ENCODE results near the gene TMEM44.

TMEM44 gene

DNA sequence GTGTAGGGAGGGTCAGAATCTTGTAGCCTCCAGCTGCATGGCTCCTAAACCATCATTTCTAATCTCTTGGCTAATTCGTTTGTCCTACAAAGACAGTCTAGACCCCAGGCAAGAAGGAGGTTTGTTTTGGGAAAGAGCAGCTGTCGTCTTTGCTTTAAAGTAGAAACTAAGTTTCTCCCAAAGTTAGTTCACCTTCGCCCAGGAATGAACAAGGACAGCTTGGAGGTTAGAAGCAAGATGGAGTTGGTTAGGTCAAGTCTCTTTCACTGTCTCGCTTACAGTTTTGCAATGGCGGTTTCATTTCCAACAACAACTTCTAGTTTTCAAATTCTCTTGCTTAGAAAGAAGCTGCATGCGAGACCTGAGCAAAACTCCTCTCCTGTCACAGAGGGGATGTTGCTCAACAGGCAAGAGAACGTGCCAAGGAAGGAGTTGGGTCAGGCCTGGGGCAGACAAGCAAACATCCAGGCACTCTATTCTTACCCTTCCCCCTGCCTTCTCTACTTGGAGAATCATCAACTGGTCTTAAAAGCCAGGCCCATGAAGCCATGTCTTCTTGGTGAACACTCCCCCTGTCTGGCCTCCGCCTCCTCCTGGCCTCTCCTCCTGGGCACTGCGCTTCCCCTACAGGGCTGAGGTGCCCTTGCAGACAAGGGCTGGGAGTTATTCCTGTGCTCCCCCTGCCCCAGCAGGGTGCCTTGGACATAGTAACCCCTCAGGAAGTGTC is 57.6 kb downstream of the TMEM44 start:
- no peak for DNase-seq

DNA sequence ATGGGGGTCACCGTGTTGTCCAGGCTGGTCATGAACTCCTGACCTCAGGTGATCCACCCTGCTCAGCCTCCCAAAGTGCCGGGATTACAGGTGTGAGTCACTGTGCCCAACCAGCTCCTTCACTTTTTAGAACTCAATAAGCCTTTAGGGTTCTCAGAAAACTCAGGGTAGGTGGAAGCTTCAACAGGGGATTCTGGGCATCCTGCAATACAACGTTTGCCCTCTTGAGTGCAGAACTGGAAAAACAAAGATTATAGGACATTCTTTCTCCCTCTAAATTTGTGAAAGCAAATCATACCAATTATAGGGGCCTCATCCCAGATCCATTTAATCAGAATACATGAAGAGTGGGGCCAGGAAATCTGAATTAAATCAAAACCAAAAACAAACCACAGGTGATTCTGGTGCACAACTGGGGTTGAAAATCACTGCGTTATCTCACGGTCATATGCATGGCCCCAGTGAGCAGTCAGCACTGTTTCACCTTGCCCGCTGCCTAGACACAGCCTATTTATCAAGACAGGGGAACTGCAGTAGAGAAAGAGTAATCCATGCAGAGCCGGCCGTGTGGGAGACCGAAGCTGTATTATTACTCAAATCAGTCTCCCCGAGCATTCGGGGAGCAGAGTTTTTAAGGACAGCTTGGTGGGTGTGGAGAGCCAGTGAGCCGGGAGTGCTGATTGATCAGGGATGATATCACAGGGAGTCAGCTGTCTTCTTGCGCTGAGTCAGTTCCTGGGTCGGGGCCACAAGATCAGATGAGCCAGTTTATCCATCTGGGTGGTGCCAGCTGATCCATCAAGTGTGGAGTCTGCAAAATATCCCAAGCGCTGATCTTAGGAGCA is 58.4 kb downstream of the TMEM44 start:
- no peak for DNase-seq

DNA sequence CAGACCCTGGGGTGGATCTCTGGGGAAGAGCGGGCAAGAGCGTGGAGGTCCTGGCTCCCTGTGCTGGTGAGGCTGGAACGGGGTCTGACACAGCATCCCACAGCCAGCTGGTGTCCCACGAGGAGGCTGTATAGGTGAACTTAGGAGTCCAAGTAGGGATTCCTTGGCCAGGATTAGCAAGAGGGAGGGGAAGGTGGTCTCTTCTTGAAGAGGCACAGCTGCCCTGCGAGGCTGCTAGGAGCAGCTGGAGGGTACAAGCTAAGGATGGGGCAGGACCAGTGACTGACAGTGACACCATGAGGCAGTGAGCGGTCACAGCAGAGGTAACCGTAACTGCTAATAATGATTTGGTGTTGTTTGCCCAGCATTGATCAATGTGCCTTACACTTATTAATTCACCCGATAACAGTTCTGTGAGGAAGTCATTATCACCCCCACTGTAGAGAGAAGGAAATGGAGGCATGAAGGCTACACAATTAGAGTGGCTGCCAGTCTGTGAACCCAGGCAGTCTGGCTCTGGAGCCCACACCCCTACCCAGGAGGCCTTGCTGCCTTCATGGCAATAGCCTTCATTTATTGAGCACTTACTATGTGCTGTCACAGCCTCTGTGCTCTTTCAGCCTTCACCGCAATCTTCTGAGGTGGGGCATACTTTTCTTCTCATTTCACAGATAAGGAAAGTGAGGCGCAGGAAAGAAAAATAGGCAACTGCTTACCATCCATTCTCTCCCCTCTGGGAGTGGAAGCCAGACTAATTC is 59.4 kb downstream of the TMEM44 start:
- DNase-seq, result no peak

DNA sequence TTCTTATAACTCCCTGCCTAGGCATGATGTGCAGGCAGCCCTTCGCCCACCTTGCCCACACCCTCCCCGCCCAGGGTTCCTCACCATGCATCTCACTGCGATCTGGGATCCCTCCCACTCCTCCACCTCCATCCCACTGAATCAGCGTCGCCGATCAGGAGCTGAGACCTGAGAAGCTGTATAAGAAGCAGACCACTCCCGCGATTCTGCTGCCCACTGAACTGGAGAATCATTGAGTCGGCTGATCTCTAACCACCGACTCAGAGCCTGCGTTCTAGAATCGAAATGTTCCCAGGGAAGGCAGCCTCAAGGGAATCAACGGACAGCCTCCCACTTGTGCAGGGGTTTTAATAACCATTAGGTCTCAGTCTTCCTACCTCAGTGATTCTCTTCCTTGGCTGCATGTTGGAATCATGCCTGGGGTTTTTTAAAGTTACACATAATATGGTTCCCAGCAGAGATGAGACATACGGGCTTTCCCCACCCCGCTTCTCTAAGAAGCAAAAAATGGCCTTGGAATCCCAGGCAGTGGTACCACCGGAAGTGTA is 60.2 kb downstream of the TMEM44 start:
- no peak for DNase-seq

DNA sequence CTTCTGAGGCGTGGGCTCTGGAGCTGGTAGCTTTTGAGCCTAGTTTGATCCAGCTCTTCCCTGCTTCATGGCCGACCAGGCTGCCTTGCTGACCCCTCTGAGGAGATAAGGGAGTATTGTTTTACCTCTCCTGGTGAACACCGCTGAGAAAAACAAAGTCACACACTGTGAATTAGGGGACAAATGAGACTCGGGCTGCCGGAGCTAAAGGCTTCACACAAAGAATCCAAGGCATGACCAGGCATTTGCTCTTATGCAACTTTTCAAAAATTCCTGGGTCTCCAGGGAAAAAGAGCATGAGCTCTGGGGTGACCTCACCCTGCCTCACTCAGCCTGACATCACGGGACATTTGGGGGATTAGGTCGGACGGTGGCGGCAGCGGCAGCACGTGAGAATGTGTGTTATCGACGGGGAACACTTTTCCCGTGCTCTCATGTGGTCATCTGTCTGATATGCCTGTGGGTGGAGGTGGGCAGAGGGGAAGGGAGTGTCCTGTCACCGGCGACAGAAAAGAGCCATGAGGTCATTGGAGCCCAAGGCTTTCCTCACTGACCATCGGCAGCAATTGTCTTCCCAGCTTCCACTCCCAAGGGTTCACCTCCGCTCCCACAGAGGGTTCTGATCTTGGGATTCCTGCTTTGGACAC is 61.0 kb downstream of the TMEM44 start:
- no peak for DNase-seq

DNA sequence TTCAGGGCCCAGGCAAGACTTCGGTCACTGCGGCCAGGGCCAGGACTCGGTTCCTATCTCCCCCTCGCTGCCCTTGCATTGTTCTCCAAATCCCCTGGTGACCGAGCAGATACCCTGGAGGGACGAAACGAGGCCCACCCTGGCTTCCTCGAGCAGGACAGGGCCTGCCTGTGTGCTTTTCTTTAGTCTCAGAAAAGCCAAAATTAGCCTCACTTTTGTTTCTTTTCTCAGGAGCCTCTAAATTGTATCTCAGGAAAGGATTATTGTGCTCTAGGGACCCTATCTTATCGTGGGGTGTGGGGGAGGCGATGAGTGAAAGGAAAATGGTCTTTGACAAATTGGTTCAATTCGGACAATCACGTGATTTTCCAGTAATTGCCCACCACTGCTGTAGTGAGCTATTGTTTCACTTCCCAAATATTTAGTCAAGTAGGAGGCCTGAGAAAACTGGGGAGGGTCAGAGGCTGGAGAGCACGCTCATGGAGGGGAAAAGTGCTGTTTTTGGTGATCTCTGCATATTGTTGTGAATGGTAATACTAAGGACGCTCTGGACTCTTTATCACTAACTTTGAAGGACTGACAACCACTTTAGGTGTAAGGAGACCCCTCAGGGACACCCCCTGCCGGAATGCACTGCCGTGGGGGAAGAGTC is 61.6 kb downstream of the TMEM44 start:
- DNase-seq, result no peak

DNA sequence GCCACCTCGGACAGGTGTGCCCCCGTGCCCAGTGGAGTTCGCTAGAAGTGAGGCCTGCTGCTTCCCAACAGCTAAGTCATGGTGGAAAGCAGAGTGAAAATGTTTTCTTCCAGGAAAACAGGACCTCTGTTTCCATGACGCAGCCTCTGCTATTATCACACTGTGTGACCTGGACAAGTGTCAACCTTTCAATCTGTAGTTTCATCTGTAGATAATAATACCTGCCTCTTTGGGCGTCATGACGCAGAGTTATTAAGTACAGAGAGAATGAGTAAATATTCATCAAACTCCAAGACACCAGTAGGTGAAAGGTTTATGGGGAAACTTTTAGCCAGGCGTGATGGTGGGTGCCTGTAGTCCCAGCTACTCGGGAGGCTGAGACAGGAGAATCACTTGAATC is 62.3 kb downstream of the TMEM44 start:
- DNase-seq, result no peak

DNA sequence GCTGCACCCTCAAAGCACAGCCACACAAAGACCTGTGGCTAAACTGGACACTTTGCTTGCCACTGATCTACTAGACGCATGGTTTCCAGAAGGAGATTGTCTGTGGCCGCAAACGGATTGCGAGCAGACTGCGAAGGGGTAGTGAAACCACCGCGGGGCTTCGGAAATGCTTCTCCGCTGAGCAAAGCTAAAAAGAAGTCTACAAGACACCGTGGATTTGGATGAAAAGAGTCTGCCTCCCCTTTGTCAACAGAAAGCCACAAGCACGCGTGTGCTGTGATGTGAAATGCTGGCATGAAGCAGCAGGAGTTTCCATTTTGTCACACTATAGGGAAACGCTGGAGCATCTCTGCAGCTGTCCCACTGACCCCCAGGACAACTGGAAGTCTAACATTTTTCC is 63.0 kb downstream of the TMEM44 start:
- DNase-seq, result no peak

DNA sequence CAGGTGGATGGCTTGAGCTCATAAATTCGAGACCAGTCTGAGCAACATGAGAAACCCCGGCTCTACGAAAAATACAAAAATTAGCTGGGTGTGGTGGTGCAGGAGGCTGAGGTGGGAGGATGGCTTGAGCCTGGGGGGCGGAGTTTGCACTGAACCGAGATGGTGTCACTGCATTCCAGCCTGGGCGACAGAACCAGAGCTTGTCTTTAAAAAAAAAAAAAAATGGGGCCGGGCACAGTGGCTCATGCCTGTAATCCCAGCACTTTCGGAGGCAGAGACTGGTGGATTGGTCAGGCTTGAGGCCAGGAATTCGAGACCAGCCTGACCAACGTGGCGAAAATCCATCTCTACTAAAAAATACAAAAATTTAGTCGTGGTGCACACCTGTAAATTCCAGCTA is 64.0 kb downstream of the TMEM44 start:
- DNase-seq, result no peak

DNA sequence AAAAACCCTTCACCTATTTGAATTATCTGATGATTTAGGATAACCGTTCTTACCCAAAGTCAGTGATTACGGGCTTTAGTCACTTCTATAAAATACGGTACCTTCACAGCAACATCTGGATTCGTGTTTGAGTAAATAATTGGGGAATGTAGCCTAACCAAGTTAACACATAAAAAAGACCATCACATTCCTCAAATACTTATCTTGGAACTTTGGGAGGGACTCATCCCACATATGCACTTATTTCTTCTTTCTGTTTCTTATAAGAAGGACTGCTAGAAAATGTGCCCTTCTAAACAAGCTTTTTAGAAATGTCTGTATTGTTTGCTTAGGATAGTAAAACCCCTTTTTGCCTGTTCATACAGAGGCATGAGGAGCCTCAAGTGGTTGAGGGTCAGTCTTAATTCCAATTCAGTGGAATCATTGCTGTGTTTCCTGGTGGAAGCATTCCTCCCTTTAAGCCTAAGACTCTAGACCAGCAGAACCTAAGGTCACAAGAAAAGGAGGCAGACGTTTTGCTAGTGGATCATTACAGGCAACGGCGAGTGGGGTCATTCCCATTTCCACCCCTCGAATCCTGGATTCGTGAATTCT is 67.5 kb downstream of the TMEM44 start:
- no peak for DNase-seq

DNA sequence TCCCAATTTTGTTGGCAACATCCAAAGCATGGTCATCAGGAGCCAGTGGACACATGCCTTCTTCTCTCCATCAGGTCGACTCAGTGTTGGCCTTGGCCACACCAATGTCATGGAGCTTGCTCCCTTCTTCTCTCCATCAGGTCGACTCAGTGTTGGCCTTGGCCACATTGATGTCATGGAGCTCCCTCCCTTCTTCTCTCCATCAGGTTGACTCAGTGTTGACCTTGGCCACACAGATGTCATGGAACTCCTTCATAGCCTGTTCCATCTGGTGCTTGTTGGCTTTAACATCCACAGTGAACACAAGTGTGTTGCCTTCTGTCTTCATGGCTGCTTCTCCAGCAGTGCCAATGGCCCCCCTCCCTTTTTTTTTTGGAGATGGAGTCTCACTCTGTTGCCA is 70.2 kb downstream of the TMEM44 start:
- no peak for DNase-seq

DNA sequence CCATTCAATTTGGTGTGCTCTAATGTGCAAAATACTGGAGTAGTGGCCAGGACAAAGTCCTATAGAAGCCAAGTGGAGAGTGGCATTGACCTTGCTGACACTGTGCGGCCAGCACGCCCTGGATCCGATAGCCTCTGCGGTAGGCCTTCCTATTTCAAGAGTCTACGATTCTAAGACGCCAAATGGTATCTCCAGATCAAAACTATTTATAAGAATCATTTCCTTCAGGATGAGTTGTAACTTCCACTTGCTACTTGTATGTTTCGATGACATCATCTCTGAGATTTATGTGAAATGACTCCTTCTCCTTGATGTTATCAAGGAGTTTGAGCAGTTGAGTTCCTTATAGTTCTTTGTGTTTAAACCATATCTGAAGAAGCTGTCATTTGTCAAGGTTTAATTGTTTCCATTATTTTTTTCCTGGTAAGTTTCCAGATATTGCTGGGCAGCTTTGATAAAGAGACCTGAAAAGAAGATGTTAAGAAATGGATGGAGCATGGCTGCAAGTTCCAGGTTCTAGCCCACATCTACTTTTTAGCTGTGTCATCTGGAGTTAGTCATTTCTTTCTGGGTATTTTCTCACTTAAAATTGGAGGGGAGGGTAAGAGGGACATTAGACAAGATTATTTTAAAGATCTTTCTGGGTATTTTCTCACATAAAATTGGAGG is 71.8 kb downstream of the TMEM44 start:
- DNase-seq, result no peak

DNA sequence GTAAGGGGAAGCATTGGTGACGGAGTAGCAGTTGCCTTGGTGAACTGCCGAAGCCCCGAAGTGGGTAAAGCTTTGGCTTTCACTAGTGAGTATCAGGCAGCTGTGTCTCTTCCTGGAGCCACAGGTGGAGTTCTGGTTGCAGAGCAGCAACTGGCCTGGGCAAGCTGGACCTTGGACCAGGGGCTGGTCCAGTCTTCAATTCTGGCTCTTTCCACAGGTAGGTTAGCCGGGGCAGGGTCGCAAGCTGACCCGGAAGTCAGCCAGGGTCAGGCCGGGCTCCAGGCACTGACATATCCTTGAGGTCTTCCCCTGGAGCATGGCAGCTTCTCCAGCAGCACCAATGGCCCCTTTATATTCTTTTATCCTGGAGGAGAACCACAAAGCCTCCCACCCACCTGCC is 73.2 kb downstream of the TMEM44 start:
- no peak for DNase-seq

DNA sequence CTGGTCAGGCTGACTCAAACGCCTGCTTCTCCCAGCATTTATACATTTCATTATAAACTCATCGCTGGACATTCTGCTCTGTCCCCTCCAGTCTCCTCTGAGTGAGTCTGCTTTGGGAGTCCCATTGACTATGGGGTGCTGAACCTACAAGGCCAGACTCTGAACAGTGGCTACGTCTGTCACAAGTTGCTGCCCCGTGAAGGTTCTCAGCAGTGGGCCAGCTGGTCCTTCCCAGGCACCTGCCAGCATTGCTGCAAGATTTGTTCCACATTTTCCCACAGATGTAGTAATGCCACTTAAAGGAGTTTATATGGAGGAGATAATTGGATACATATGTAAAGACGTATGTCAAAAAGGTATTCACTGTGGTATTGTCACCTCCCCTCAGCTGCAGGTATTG is 73.7 kb downstream of the TMEM44 start:
- no peak for DNase-seq

DNA sequence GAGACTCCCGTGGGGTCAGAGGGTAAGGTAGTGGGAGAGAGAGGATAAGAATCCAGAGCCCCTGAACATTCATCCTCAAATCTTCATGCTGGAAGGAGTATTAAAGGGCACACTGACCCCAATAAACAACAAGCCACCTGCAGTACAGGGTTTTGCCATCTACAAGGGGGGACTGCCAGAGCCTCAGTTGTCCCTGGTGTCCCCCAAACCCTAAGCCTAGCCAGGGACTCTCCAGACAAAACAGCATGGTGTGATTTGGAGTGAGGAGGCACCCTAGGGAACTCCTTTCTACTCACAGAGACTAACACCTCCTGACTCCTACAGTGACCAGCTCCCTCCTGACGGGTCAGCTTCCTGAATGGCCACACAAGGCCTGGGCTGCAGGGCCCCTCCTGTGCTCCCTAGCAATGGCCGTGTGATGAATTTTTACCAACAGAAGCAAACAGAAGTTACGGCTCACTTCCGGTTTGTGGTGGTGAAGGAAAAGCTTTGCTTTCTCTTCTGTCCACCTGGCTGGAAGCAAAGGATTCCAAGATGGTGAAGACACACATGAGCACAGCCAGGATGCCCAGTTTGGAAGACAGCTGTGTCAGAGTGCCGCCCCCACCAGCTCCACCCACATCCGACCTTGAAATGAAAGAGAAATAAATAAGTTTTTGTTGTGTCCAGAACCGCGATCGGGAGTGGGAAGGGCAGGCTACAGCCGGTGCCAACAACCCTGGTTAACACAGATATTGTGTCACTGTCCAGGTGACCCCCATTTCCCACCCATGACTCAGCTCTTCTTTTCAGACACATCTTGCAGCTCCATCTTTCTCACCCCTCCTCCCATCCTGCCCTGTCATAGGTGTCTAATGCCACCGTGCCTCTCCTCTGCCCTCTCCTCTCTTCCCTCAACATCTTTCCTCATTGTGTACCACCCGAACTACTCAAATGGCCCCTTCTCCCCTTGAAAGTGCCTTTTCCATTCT is 76.8 kb downstream of the TMEM44 start:
- no peak for DNase-seq

DNA sequence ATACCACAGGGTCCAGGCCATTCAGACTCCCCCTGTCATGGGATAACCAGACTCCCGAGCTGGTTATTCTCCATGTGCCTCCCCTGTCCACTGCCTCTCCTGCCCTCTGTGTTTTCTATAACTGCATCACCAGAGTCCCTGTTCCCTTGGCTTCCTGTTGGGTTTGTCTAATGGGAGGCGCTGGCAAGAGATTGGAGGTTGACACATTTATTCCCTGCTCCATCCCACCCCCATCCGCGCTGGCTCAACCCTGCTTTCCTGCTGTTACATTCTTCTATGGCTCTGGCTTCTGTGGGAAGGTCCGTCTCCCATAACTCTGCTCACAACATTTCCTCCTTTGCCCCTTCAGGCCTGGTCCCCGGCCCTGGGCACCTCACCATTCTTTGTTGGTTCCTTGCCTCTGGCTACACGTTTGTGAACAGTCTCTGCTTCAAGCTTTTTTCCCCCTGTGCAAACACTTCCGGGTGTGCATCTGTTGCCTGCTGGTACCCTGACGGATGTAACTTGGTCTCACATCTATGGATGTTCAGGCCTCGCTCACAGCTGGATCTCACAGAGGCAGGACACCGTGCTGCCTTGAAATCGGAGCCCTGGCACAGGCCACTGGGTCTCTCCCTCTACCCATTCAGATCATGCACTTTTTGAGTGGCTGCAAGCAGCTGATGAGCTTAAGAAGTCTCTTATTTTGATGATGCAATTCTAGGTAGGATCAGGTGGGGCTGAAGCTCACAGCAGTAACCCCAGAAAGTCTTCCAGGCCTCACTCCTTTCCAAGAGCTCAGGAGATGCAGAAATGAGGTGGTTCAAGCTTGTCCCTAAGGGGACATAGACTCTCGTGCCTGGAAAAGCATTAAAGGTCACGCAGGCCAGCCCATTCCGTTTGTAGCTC is 77.8 kb downstream of the TMEM44 start:
- no peak for DNase-seq

DNA sequence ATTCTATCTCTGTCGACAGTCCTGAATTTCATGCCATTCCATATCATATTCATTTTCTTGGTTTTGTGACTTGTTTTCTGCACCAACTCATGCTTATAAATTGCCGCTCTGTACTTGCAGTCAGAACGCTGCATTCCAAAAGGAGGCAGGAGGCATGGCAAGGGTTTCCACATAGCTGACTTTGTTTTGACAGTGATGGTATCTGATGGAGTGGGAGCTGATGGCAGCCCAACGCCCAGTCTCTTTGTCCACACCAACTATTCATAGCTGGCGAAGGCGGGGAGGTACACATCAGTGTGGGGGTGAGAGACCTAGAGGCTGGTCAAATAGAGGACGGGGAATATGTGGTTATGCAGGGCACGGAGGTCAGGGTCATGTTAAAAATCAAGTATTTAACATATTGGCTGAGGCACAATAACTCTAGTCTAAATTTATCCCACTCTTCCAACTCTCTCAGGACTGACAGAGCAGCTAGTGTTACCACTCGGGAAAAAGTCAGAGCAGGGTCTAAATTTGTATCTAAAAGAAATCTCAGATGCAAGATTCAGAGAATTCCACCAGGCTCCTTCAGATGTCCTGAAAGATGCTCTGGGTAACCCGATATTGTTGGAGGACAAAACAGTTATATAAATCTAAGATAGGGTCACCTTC is 78.6 kb downstream of the TMEM44 start:
- DNase-seq, result no peak

DNA sequence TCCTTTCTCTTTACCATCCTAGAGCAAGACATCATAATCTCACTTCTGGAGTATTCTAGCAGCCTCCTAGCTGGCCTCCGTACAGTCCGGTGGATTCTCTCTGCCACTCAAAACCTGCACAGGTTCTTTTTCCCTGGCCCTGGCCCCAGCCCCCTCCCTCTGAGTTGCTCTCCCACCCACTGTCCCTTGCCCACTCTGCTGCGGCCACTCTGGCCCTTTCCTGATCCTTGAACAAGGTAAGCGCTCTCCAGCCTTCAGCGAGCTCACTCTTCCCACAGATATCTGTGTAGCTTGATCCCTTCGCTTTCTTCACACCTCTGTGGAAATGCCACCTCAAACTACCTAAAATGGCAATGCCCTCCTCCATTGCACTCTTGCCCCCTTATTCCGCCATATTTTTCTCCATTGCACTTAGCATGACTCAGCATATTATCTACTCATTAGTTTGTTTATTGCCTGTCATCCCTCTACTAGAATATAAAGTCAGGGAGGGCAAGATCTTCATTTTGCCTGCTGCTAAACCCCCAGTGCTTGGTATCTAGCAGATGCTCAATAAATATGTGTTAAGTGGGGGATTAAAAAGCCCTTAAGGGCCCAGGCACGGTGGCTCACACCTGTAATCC is 80.8 kb downstream of the TMEM44 start:
- no peak for DNase-seq

Measured in activated CD8-positive, alpha-beta memory T cell treated with anti-CD3 and anti-CD28 coated beads, Interleukin-2, amount 50 U/mL, for 4 hours (primary cell).